Body of pancreas (tissue), 4 donors: ENCODE measurements around the gene CADM4. TPM values are rescaled to one million over a fixed set of nuclear protein-coding genes. Genes with fewer than 3 reads are reported as not detected.
A peak's percentile ranks its signal among the peaks of the same experiment; 100 is the strongest.

Experiments used
- ATAC-seq: fragments of 150-250 bp; one replicate; pipeline ENCODE4 v1.9.1; 2016
- DNase-seq, 4 donors: peaks; one replicate each; pipeline ENCODE4 v3.0.0-alpha.2; 2019
- H3K27ac ChIP-seq, 4 donors: fragments of 200-600 bp; sonication (generic); 1 replicate in 3 of 4; 2 replicates in 1 of 4; pipeline versions ENCODE4 v1.5.1 to v1.6.1; 2016 to 2019; ENCODE audit warnings: mild to moderate bottlenecking in 1 of 4, mixed read lengths in 1 of 4, moderate library complexity in 1 of 4
- H3K27me3 ChIP-seq, 2 donors: fragments of 200-600 bp; sonication (generic); one replicate each; pipeline ENCODE4 v1.6.0; 2016; ENCODE audit warnings: mild to moderate bottlenecking in 1 of 2
- H3K36me3 ChIP-seq, 2 donors: fragments of 200-600 bp; sonication (generic); replicated peaks in 1 of 2; 2 replicates each; pipeline ENCODE4 v1.5.1; 2016; ENCODE audit warnings: low read depth in 2 of 2; ENCODE audit not compliant: insufficient read depth in 1 of 2
- H3K4me1 ChIP-seq: fragments of 200-600 bp; sonication (generic); one replicate; pipeline ENCODE4 v1.6.0; 2016
- H3K4me3 ChIP-seq, 2 donors: fragments of 200-600 bp; sonication (generic); 1 replicate in 1 of 2; 2 replicates in 1 of 2; pipeline ENCODE4 v1.5.1; 2016 to 2019
- H3K9me3 ChIP-seq, 3 donors: fragments of 200-600 bp; sonication (generic); 1 replicate in 2 of 3; 2 replicates in 1 of 3; pipeline ENCODE4 v1.5.1; 2016
- POLR2A ChIP-seq, 3 donors: fragments of 450-650 bp; IDR thresholded peaks; one replicate each; pipeline ENCODE4 v1.6.1; 2016; ENCODE audit warnings: antibody characterized with exemption in 3 of 3, mild to moderate bottlenecking in 2 of 3
- whole genome bisulfite sequencing, 2 donors: methylation state at CpG; one replicate each; pipeline ENCODE4 v1.1.5; 2017; 5-methylcytosine and 5-hydroxymethylcytosine counted together
- intact Hi-C: fragments of 100-400 bp; cut with DNase I; formaldehyde crosslinking; loops from one replicate; pipeline ENCODE4 v1.15.1; 2023
- total RNA-seq, 2 donors: library from RNA; depleted of rRNA; stranded (reverse); fragments of >200 nt; gene quantifications; one replicate each; pipeline ENCODE4 v1.1.0, GENCODE V29; 2016
- TF ChIP-seq, protein P1 (sequence below), 7 experiments: fragments of 450-650 bp in 4 of 7; fragments of 200-600 bp in 3 of 7; sonication (generic) in 3 of 7; IDR thresholded peaks; one replicate each; pipeline ENCODE4 v1.5.1; 2016 to 2019; ENCODE audit warnings: antibody characterized with exemption in 7 of 7

CADM4 gene
- total RNA-seq, 2 donors from 2014 or later: 2.0 to 2.6 TPM

DNA sequence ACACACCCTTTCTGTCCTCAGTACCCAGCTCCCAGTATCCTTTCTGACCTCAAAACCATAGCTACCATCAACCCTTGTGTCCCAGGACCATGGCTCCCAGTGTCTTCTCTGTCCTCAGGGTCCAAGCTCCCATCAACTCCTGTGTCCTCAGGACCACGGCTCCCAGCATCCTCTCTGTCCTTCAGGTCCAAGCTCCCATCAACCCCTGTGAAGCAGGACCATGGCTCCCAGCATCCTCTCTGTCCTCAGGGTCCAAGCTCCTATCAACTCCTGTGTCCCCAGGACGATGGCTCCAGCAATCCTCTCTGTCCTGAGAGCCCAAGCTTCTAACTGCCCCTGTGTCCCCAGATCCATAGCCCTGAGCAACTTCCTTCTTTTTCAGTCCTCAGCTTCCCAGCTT is 1.7 kb upstream of the CADM4 start:
- Histone ChIP-seq H3K27me3 (no peaks in the 10 kb centered on the region), H3K36me3 (no peaks in the 10 kb centered on the region), H3K27ac (no peak overlapping the region), H3K9me3 (no peaks in the 10 kb centered on the region), H3K4me3 (no peak overlapping the region), H3K4me1 (peaks cover 15% of the 10 kb centered on the region)
- intact Hi-C loops: no loop called here
- ATAC-seq (no peak), DNase-seq (no peak)
- TF ChIP-seq, protein P1, sequence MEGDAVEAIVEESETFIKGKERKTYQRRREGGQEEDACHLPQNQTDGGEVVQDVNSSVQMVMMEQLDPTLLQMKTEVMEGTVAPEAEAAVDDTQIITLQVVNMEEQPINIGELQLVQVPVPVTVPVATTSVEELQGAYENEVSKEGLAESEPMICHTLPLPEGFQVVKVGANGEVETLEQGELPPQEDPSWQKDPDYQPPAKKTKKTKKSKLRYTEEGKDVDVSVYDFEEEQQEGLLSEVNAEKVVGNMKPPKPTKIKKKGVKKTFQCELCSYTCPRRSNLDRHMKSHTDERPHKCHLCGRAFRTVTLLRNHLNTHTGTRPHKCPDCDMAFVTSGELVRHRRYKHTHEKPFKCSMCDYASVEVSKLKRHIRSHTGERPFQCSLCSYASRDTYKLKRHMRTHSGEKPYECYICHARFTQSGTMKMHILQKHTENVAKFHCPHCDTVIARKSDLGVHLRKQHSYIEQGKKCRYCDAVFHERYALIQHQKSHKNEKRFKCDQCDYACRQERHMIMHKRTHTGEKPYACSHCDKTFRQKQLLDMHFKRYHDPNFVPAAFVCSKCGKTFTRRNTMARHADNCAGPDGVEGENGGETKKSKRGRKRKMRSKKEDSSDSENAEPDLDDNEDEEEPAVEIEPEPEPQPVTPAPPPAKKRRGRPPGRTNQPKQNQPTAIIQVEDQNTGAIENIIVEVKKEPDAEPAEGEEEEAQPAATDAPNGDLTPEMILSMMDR (IDR thresholded peaks at IDR 0.05): no peak
- no peak for TF ChIP-seq POLR2A (IDR thresholded peaks at IDR 0.05)
- WGBS, 2 donors: 72 to 81% methylated on average over 2 of the region's 2 CpGs

DNA sequence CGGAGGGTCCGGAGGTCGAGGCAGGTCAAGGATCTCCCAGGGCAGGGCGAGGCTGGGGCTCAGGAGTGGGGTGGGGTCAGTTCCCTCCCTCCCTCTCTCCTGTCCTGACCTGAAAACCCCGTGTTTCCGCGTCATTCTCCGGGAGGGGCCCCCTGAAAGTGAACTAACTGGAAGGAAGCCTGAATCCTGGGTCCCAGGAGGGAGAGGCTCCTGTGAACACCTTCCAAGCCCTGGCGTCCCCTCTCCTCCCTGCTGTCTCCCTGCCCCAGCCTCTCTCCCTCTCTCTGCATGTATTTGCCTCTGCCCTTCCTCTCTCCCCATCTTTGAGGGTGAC is 741 bp upstream of the CADM4 start:
- Histone ChIP-seq H3K27me3 (no peaks in the 10 kb centered on the region), H3K4me3 (peak overlapping the region in 1 of 2 donors; percentile 41), H3K4me1 (peaks cover 15% of the 10 kb centered on the region), H3K9me3 (no peaks in the 10 kb centered on the region), H3K36me3 (no peaks in the 10 kb centered on the region), H3K27ac (no peak overlapping the region)
- intact Hi-C loops: no loop called here
- DNase-seq: no peak
- no peak for TF ChIP-seq POLR2A (IDR thresholded peaks at IDR 0.05)
- TF ChIP-seq, protein P1 (IDR thresholded peaks at IDR 0.05): no peak
- 7 to 8% methylated on average over 9 of the region's 9 CpGs for WGBS, 2 donors
- ATAC-seq: no peak

- H3K27ac ChIP-seq: no peak overlapping the region
These were observed 593 bp downstream of the CADM4 start for GRCh38 chr19:43638995-43639518.

DNA sequence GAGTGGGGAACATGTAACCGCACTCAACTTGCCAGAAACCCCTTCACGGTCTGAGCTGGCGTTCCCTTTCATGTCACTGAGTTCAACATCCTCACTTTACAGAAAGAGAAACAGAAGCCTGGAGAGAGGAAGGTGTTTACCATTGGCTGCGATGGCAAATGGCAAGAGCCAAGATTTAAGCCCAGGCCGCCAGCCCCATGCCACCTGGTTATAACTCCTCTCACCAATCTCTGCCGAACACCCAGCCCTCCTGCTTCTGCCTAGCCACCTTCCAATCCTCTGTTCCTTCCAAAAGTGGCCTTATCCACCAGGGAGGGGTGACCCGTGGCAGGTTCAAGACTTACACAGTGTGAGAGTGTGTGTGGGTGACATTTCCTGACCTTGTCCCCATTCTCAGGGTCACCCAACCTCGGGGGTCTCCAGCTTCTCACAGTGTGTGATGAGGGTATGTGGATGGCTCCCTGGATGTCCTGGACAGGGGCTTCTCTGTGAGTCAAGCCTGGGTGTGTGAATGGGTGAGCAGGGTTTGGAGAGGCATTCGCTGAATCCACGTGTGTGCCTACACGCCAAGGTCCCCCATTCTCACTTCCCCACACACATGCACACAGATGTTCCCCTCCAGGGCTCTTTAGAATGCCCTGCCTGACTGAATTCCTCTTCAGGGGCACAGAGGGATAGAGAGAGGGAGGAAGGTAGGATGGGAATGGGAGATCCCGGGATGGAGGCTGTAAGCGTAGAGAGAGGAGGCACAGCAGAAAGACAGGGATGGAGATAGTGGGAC is 1.2 kb downstream of the CADM4 start:
- Histone ChIP-seq H3K4me3 (no peak overlapping the region), H3K4me1 (peaks cover 19% of the 10 kb centered on the region), H3K36me3 (no peaks in the 10 kb centered on the region), H3K27me3 (no peaks in the 10 kb centered on the region), H3K27ac (no peak overlapping the region), H3K9me3 (no peaks in the 10 kb centered on the region)
- DNase-seq (no peak), ATAC-seq (no peak)
- TF ChIP-seq, protein P1 (IDR thresholded peaks at IDR 0.05): no peak
- TF ChIP-seq POLR2A (IDR thresholded peaks at IDR 0.05): no peak
- intact Hi-C loops: no loop called here
- WGBS, 2 donors: 76 to 80% methylated on average over 13 of the region's 13 CpGs

More at GRCh38 chr19:43638995-43639518, 593 bp downstream of the CADM4 start:
- intact Hi-C loops: no loop called here
- Histone ChIP-seq H3K9me3 (no peaks in the 10 kb centered on the region), H3K4me3 (peak overlapping the region in 1 of 2 donors; percentile 25), H3K27me3 (no peaks in the 10 kb centered on the region), H3K4me1 (peaks cover 19% of the 10 kb centered on the region), H3K36me3 (no peaks in the 10 kb centered on the region)
- DNase-seq (no peak), ATAC-seq (no peak)
- WGBS, 2 donors: 8 to 9% methylated on average over 13 to 18 of the region's 18 CpGs
- TF ChIP-seq POLR2A (IDR thresholded peaks at IDR 0.05): no peak
- TF ChIP-seq, protein P1 (IDR thresholded peaks at IDR 0.05): no peak
